A549 (cell line): ENCODE data around the gene MOV10. TPM values are rescaled to one million over a fixed set of nuclear protein-coding genes. Genes with fewer than 3 reads are reported as not detected.

Experiments used
- ATAC-seq, 2 experiments: fragments of 200-7000 bp in 1 of 2; fragments of >200 bp in 1 of 2; cut with Nextera tagmentation in 1 of 2; cut with Tn5 transposase in 1 of 2; 3 replicates each; pipeline versions ENCODE4 v1.8.0 to v1.9.1; 2018 to 2020; ENCODE audit warnings: mild to moderate bottlenecking in 1 of 2, moderate library complexity in 1 of 2
- CTCF ChIA-PET: fragments of 300-600 bp; sonication (Branson Sonifier 250); formaldehyde crosslinking; extraction: SDS; loops from one replicate; lab custom pipeline; 2021; ENCODE audit warnings: antibody characterized with exemption, inconsistent platforms; lab: Yijun Ruan, JAX
- POLR2A ChIA-PET: fragments of 350-600 bp; formaldehyde crosslinking; extraction: SDS; loops from one replicate; lab custom pipeline; 2021; ENCODE audit warnings: antibody characterized with exemption, inconsistent platforms; lab: Yijun Ruan, JAX
- DNase-seq, 2 experiments: peaks; one replicate each; pipeline versions ENCODE4 v3.0.0 to v3.0.0-alpha.2; 2011 to 2016; ENCODE audit warnings: low read depth in 1 of 2, low spot score in 1 of 2
- FAIRE-seq: peaks from 2 replicates; lab custom pipeline; 2011; peaks lifted over from hg19 to GRCh38; lab: Jason Lieb, UNC
- H3K27ac ChIP-seq, 2 experiments: fragments of >200 bp; sonication (Bioruptor Twin); formaldehyde crosslinking; 3 replicates each; pipeline ENCODE4 v1.5.1; 2016 to 2017
- H3K4me1 ChIP-seq: fragments of >200 bp; sonication (Bioruptor Twin); formaldehyde crosslinking; 3 replicates; pipeline ENCODE4 v1.6.1; 2016
- H3K4me2 ChIP-seq: fragments of >200 bp; sonication (Bioruptor Twin); formaldehyde crosslinking; 3 replicates; pipeline ENCODE4 v1.6.1; 2016
- H3K4me3 ChIP-seq: fragments of >200 bp; sonication (Bioruptor Twin); formaldehyde crosslinking; 3 replicates; pipeline ENCODE4 v1.5.1; 2016
- H3K9me3 ChIP-seq: fragments of >200 bp; sonication (Bioruptor Twin); formaldehyde crosslinking; 3 replicates; pipeline ENCODE4 v1.6.1; 2016
- ATOH8 ChIP-seq: fragments of 250-450 bp; sonication (Bioruptor Pico); IDR thresholded peaks from 2 replicates; pipeline ENCODE4 v1.5.0; 2020; ENCODE audit warnings: low read depth, mild to moderate bottlenecking, moderate library complexity
- CBX8 ChIP-seq: fragments of 200-600 bp; sonication (generic); IDR thresholded peaks from 2 replicates; pipeline ENCODE4 v1.6.1; 2016
- CEBPB ChIP-seq, 2 experiments: fragments of >200 bp in 1 of 2; sonication (Bioruptor Twin) in 1 of 2; formaldehyde crosslinking in 1 of 2; IDR thresholded peaks; 2 replicates each; pipeline ENCODE4 v1.6.1; 2012 to 2016
- CHD4 ChIP-seq: fragments of 200-600 bp; sonication (generic); IDR thresholded peaks from 2 replicates; pipeline ENCODE4 v1.6.1; 2016; ENCODE audit warnings: antibody characterized with exemption, mild to moderate bottlenecking, borderline replicate concordance
- ELK1 ChIP-seq: fragments of 150-350 bp; IDR thresholded peaks from 2 replicates; pipeline ENCODE4 v1.6.1; 2014; ENCODE audit warnings: low read depth, mild to moderate bottlenecking, low read length
- EP300 ChIP-seq, 2 experiments: fragments of >200 bp; sonication (Bioruptor Twin); formaldehyde crosslinking; IDR thresholded peaks; 2 replicates in 1 of 2; 3 replicates in 1 of 2; pipeline ENCODE4 v1.6.1; 2016 to 2017
- ESRRA ChIP-seq: fragments of 150-350 bp; IDR thresholded peaks from 2 replicates; pipeline ENCODE4 v1.6.1; 2014; ENCODE audit warnings: mild to moderate bottlenecking, low read length, borderline replicate concordance
- FOXS1 ChIP-seq: fragments of 250-450 bp; sonication (Bioruptor Pico); IDR thresholded peaks from 2 replicates; pipeline ENCODE4 v1.5.0; 2020; ENCODE audit warnings: mild to moderate bottlenecking, moderate library complexity
- HEYL ChIP-seq: fragments of 250-450 bp; sonication (Bioruptor Pico); IDR thresholded peaks from 2 replicates; pipeline ENCODE4 v1.8.0; 2021; ENCODE audit warnings: mild to moderate bottlenecking, moderate library complexity
- HOXA7 ChIP-seq: fragments of 250-450 bp; sonication (Bioruptor Pico); IDR thresholded peaks from 2 replicates; pipeline ENCODE4 v1.5.0; 2020; ENCODE audit warnings: mild to moderate bottlenecking, moderate library complexity
- JUNB ChIP-seq: fragments of >200 bp; sonication (Bioruptor Twin); formaldehyde crosslinking; IDR thresholded peaks from 2 replicates; pipeline ENCODE4 v1.6.1; 2016
- MAZ ChIP-seq: fragments of 150-350 bp; IDR thresholded peaks from 2 replicates; pipeline ENCODE4 v1.6.1; 2014; ENCODE audit warnings: antibody characterized with exemption, low read depth, low read length, borderline replicate concordance
- NPAS2 ChIP-seq: fragments of 250-450 bp; sonication (Bioruptor Pico); IDR thresholded peaks from 2 replicates; pipeline ENCODE4 v1.8.0; 2022; ENCODE audit warnings: mild to moderate bottlenecking, moderate library complexity, borderline replicate concordance
- NR3C1 ChIP-seq: fragments of >200 bp; sonication (Bioruptor Twin); formaldehyde crosslinking; IDR thresholded peaks from 3 replicates; pipeline ENCODE4 v1.6.1; 2017
- PBX3 ChIP-seq: IDR thresholded peaks from 2 replicates; pipeline ENCODE4 v1.6.1; 2012
- POLR2AphosphoS2 ChIP-seq: conservative IDR thresholded peaks from 2 replicates; pipeline ENCODE4 v1.6.1; 2012; ENCODE audit warnings: low read length, improper control_type of control experiment, inconsistent platforms
- RAD21 ChIP-seq, 2 experiments: fragments of >200 bp in 1 of 2; sonication (Bioruptor Twin) in 1 of 2; formaldehyde crosslinking in 1 of 2; IDR thresholded peaks in 1 of 2; conservative IDR thresholded peaks in 1 of 2; 2 replicates in 1 of 2; 3 replicates in 1 of 2; pipeline ENCODE4 v1.6.1; 2012 to 2018; ENCODE audit warnings: inconsistent platforms in 1 of 2
- RARB ChIP-seq: fragments of 250-450 bp; sonication (Bioruptor Pico); IDR thresholded peaks from 2 replicates; pipeline ENCODE4 v1.8.0; 2021; ENCODE audit warnings: mild to moderate bottlenecking, moderate library complexity
- RNF2 ChIP-seq: fragments of 200-600 bp; sonication (generic); IDR thresholded peaks from 2 replicates; pipeline ENCODE4 v1.6.1; 2016; ENCODE audit warnings: low read depth, mild to moderate bottlenecking, antibody characterized with exemption, moderate library complexity, borderline replicate concordance
- TP53 ChIP-seq: fragments of 250-450 bp; sonication (Bioruptor Pico); IDR thresholded peaks from 2 replicates; pipeline ENCODE4 v1.5.0; 2021; ENCODE audit warnings: mild to moderate bottlenecking, moderate library complexity
- ZSCAN20 ChIP-seq: fragments of 250-450 bp; sonication (Bioruptor Pico); IDR thresholded peaks from 2 replicates; pipeline ENCODE4 v1.8.0; 2022; ENCODE audit warnings: mild to moderate bottlenecking, moderate library complexity
- WGBS: methylation state at CpG from one replicate; pipeline ENCODE4 v1.1.6; 2017; ENCODE audit errors: missing lambda C conversion rate; 5-methylcytosine and 5-hydroxymethylcytosine counted together
- polyA plus RNA-seq, 4 experiments: library from polyadenylated mRNA; depleted of rRNA in 3 of 4; stranded (reverse); fragments of >200 nt; fragmentation: RNase III in 1 of 4; extraction: RNeasy Plus Mini Kit Qiagen cat#74134 plus additional on column Dnase treatment in 1 of 4; gene quantifications; 2 replicates in 3 of 4; 3 replicates in 1 of 4; pipeline ENCODE4 v1.2.3, GENCODE V29; 2011 to 2017

MOV10 gene
- polyA plus RNA-seq, 2 of the 4 experiments (the other 2 are of a cell fraction) = 27.3 to 37.3 TPM

- WGBS = 95% methylated on average over 2 of the region's 2 CpGs
- no peak for FAIRE-seq
- TF ChIP-seq HOXA7 (CRISPR knock-in tag) = no peak
- no peak for TF ChIP-seq MAZ
- TF ChIP-seq HEYL = no peak
- no peak for TF ChIP-seq CEBPB (IDR thresholded peaks at IDR 0.05)
- Histone ChIP-seq H3K4me1 (no peaks in the 10 kb centered on the region), H3K9me3 (no peaks in the 10 kb centered on the region), H3K27ac (no peak overlapping the region), H3K4me3 (no peak overlapping the region), H3K4me2 (no peak overlapping the region)
- no peak for ATAC-seq
- ChIA-PET POLR2A (no interaction called here), CTCF (no interaction called here)
- no peak for DNase-seq
These were observed 7.5 kb upstream of the MOV10 start for GRCh38 chr1:112666946-112667345.

- Histone ChIP-seq H3K4me2 (no peak overlapping the region), H3K4me3 (no peak overlapping the region), H3K27ac (no peak overlapping the region), H3K9me3 (no peaks in the 10 kb centered on the region), H3K4me1 (peaks cover 11% of the 10 kb centered on the region; the same call in 2 of the 3 replicates)
- FAIRE-seq = no peak
- TF ChIP-seq POLR2AphosphoS2 = no peak
- TF ChIP-seq NR3C1 = no peak
- TF ChIP-seq PBX3 = no peak
- no peak for TF ChIP-seq EP300 (IDR thresholded peaks at IDR 0.05)
- TF ChIP-seq JUNB = no peak
- no peak for TF ChIP-seq ATOH8 (CRISPR knock-in tag)
- TF ChIP-seq RAD21 (conservative IDR thresholded peaks at IDR 0.05 in 1 of 2, IDR thresholded peaks at IDR 0.05 in 1 of 2) = no peak
- no peak for TF ChIP-seq CBX8
- no peak for TF ChIP-seq ZSCAN20 (CRISPR knock-in tag)
- no peak for TF ChIP-seq ELK1
- no peak for TF ChIP-seq RARB
- TF ChIP-seq NPAS2 (CRISPR knock-in tag) = no peak
- no peak for TF ChIP-seq RNF2
- TF ChIP-seq CHD4 = no peak
- TF ChIP-seq TP53 (CRISPR knock-in tag) = no peak
- no peak for TF ChIP-seq ESRRA
- TF ChIP-seq FOXS1 (CRISPR knock-in tag) = no peak
- ChIA-PET CTCF (interaction anchor here (0.8 to 2.2 kb wide), 3 partner anchors 36 to 281 kb away, joined by 3 to 10 read pairs (median 5); partner anchors contain the start of gene PPM1J), POLR2A (no interaction called here)
- ATAC-seq = no peak
- no peak for DNase-seq
- 81% methylated on average over 2 of the region's 2 CpGs for WGBS
These were observed 2.5 kb upstream of the MOV10 start for GRCh38 chr1:112672009-112672408.

- Histone ChIP-seq H3K27ac (no peak overlapping the region), H3K4me1 (peaks cover 11% of the 10 kb centered on the region; the same call in 2 of the 3 replicates), H3K4me3 (no peak overlapping the region), H3K9me3 (no peaks in the 10 kb centered on the region), H3K4me2 (no peak overlapping the region)
- WGBS = 90% methylated on average over 1 of the region's 1 CpG
- TF ChIP-seq POLR2AphosphoS2 (0 out of 2 replicates have a peak, but pooled peaks have one; percentile 26), TP53 (CRISPR knock-in tag) (no peak)
- ChIA-PET POLR2A (interaction anchor here (1.1 kb wide), 1 partner anchor 32 kb away, joined by 4 read pairs; no protein-coding TSS in a partner anchor), CTCF (interaction anchor here (0.7 to 2.2 kb wide), 8 partner anchors 8 to 282 kb away, joined by 3 to 11 read pairs (median 4); no protein-coding TSS in a partner anchor)
- FAIRE-seq = no peak
- no peak for ATAC-seq
- DNase-seq = no peak
These were observed 1.6 kb upstream of the MOV10 start for GRCh38 chr1:112672842-112673241.
